ENCODE measurements around the gene WNT5A.

The WNT5A gene

GRCh38 chr3:55476515-55476914, 10.6 kb downstream of the WNT5A start:
- H3K36me3 ChIP-seq (ENCODE audit: insufficient read depth, low read depth, low read length), result no peaks in the 10 kb centered on the region; the same call in 1 of the 2 replicates
- no peak overlapping the region for H3K9ac ChIP-seq (ENCODE audit: low read depth, low read length)

GRCh38 chr3:55474213-55474632, 12.9 kb downstream of the WNT5A start:
- H3K27me3 ChIP-seq (ENCODE audit: insufficient read depth, low read length), result peaks cover 54% of the 10 kb centered on the region
- H3K9ac ChIP-seq (ENCODE audit: low read depth, low read length), result no peak overlapping the region
- H3K4me1 ChIP-seq (ENCODE audit: insufficient read depth, low read length), result no peaks in the 10 kb centered on the region
- no peaks in the 10 kb centered on the region; the same call in 1 of the 2 replicates for H3K36me3 ChIP-seq (ENCODE audit: insufficient read depth, low read depth, low read length)
- H3K27ac ChIP-seq (ENCODE audit: low read length), result no peak overlapping the region
- H3K4me3 ChIP-seq (ENCODE audit: low read length), result peak overlapping the region; percentile 43; the same call in 1 of the 2 replicates
- no peaks in the 10 kb centered on the region for H3K9me3 ChIP-seq (ENCODE audit: insufficient read depth, low read depth, low read length)

More at GRCh38 chr3:55476515-55476914, 10.6 kb downstream of the WNT5A start:
- H3K27ac ChIP-seq (ENCODE audit: low read length), result no peak overlapping the region
- peaks cover 3% of the 10 kb centered on the region; the same call in 1 of the 2 replicates for H3K4me1 ChIP-seq (ENCODE audit: insufficient read depth, low read length)
- peaks cover 77% of the 10 kb centered on the region for H3K27me3 ChIP-seq (ENCODE audit: insufficient read depth, low read length)
- no peak overlapping the region for H3K4me3 ChIP-seq (ENCODE audit: low read length)
- no peaks in the 10 kb centered on the region for H3K9me3 ChIP-seq (ENCODE audit: insufficient read depth, low read depth, low read length)

GRCh38 chr3:55473788-55474187, 13.3 kb downstream of the WNT5A start:
- Histone ChIP-seq H3K9me3 (ENCODE audit: insufficient read depth, low read depth, low read length) (no peaks in the 10 kb centered on the region), H3K27ac (ENCODE audit: low read length) (no peak overlapping the region), H3K36me3 (ENCODE audit: insufficient read depth, low read depth, low read length) (no peaks in the 10 kb centered on the region; the same call in 1 of the 2 replicates), H3K4me3 (ENCODE audit: low read length) (peak overlapping the region; percentile 43; the same call in 1 of the 2 replicates), H3K4me1 (ENCODE audit: insufficient read depth, low read length) (peaks cover under 1% of the 10 kb centered on the region; the same call in 1 of the 2 replicates), H3K27me3 (ENCODE audit: insufficient read depth, low read length) (peaks cover 49% of the 10 kb centered on the region; the same call in 1 of the 2 replicates), H3K9ac (ENCODE audit: low read depth, low read length) (no peak overlapping the region)

GRCh38 chr3:55471522-55472280, 15.4 kb downstream of the WNT5A start:
- no peak overlapping the region for H3K9ac ChIP-seq (ENCODE audit: low read depth, low read length)
- no peak overlapping the region for H3K4me3 ChIP-seq (ENCODE audit: low read length)
- no peaks in the 10 kb centered on the region for H3K9me3 ChIP-seq (ENCODE audit: insufficient read depth, low read depth, low read length)
- H3K36me3 ChIP-seq (ENCODE audit: insufficient read depth, low read depth, low read length), result no peaks in the 10 kb centered on the region
- peaks cover 30% of the 10 kb centered on the region; the same call in 1 of the 2 replicates for H3K27me3 ChIP-seq (ENCODE audit: insufficient read depth, low read length)
- no peak overlapping the region for H3K27ac ChIP-seq (ENCODE audit: low read length)
- peaks cover 2% of the 10 kb centered on the region; the same call in 1 of the 2 replicates for H3K4me1 ChIP-seq (ENCODE audit: insufficient read depth, low read length)

GRCh38 chr3:55471084-55471483, 16.0 kb downstream of the WNT5A start:
- Histone ChIP-seq H3K27me3 (ENCODE audit: insufficient read depth, low read length) (peaks cover 25% of the 10 kb centered on the region; the same call in 1 of the 2 replicates), H3K27ac (ENCODE audit: low read length) (no peak overlapping the region), H3K36me3 (ENCODE audit: insufficient read depth, low read depth, low read length) (no peaks in the 10 kb centered on the region)

GRCh38 chr3:55469957-55470526, 17.1 kb downstream of the WNT5A start:
- peaks cover 2% of the 10 kb centered on the region; the same call in 1 of the 2 replicates for H3K4me1 ChIP-seq (ENCODE audit: insufficient read depth, low read length)
- no peaks in the 10 kb centered on the region for H3K36me3 ChIP-seq (ENCODE audit: insufficient read depth, low read depth, low read length)
- no peak overlapping the region for H3K9ac ChIP-seq (ENCODE audit: low read depth, low read length)
- no peak overlapping the region for H3K4me3 ChIP-seq (ENCODE audit: low read length)
- H3K27ac ChIP-seq (ENCODE audit: low read length), result no peak overlapping the region
- H3K27me3 ChIP-seq (ENCODE audit: insufficient read depth, low read length), result peaks cover 21% of the 10 kb centered on the region; the same call in 1 of the 2 replicates
- no peaks in the 10 kb centered on the region for H3K9me3 ChIP-seq (ENCODE audit: insufficient read depth, low read depth, low read length)

More at GRCh38 chr3:55471084-55471483, 16.0 kb downstream of the WNT5A start:
- H3K9ac ChIP-seq (ENCODE audit: low read depth, low read length), result no peak overlapping the region
- H3K9me3 ChIP-seq (ENCODE audit: insufficient read depth, low read depth, low read length), result no peaks in the 10 kb centered on the region
- H3K4me3 ChIP-seq (ENCODE audit: low read length), result no peak overlapping the region
- peaks cover 2% of the 10 kb centered on the region; the same call in 1 of the 2 replicates for H3K4me1 ChIP-seq (ENCODE audit: insufficient read depth, low read length)

- Histone ChIP-seq H3K27ac (ENCODE audit: low read length) (no peak overlapping the region), H3K27me3 (ENCODE audit: insufficient read depth, low read length) (peaks cover 10% of the 10 kb centered on the region; the same call in 1 of the 2 replicates), H3K9me3 (ENCODE audit: insufficient read depth, low read depth, low read length) (no peaks in the 10 kb centered on the region), H3K4me3 (ENCODE audit: low read length) (no peak overlapping the region), H3K9ac (ENCODE audit: low read depth, low read length) (no peak overlapping the region), H3K36me3 (ENCODE audit: insufficient read depth, low read depth, low read length) (no peaks in the 10 kb centered on the region), H3K4me1 (ENCODE audit: insufficient read depth, low read length) (peaks cover 2% of the 10 kb centered on the region; the same call in 1 of the 2 replicates)
Observed at GRCh38 chr3:55468251-55468650, 18.9 kb downstream of the WNT5A start.

- H3K27ac ChIP-seq (ENCODE audit: low read length), result no peak overlapping the region
- no peaks in the 10 kb centered on the region for H3K27me3 ChIP-seq (ENCODE audit: insufficient read depth, low read length)
- no peaks in the 10 kb centered on the region for H3K36me3 ChIP-seq (ENCODE audit: insufficient read depth, low read depth, low read length)
- H3K9me3 ChIP-seq (ENCODE audit: insufficient read depth, low read depth, low read length), result no peaks in the 10 kb centered on the region
- no peak overlapping the region for H3K4me3 ChIP-seq (ENCODE audit: low read length)
- peaks cover 2% of the 10 kb centered on the region; the same call in 1 of the 2 replicates for H3K4me1 ChIP-seq (ENCODE audit: insufficient read depth, low read length)
- H3K9ac ChIP-seq (ENCODE audit: low read depth, low read length), result no peak overlapping the region
Observed at GRCh38 chr3:55467099-55467498, 20.0 kb downstream of the WNT5A start.

- no peak overlapping the region for H3K27ac ChIP-seq (ENCODE audit: low read length)
- no peak overlapping the region for H3K4me3 ChIP-seq (ENCODE audit: low read length)
- no peaks in the 10 kb centered on the region for H3K27me3 ChIP-seq (ENCODE audit: insufficient read depth, low read length)
- no peaks in the 10 kb centered on the region for H3K9me3 ChIP-seq (ENCODE audit: insufficient read depth, low read depth, low read length)
- H3K4me1 ChIP-seq (ENCODE audit: insufficient read depth, low read length), result peaks cover 2% of the 10 kb centered on the region; the same call in 1 of the 2 replicates
- H3K36me3 ChIP-seq (ENCODE audit: insufficient read depth, low read depth, low read length), result no peaks in the 10 kb centered on the region
- H3K9ac ChIP-seq (ENCODE audit: low read depth, low read length), result no peak overlapping the region
Observed at GRCh38 chr3:55466526-55466925, 20.6 kb downstream of the WNT5A start.

GRCh38 chr3:55461896-55462295, 25.2 kb downstream of the WNT5A start:
- no peaks in the 10 kb centered on the region for H3K36me3 ChIP-seq (ENCODE audit: insufficient read depth, low read depth, low read length)
- H3K27me3 ChIP-seq (ENCODE audit: insufficient read depth, low read length), result no peaks in the 10 kb centered on the region
- H3K4me1 ChIP-seq (ENCODE audit: insufficient read depth, low read length), result no peaks in the 10 kb centered on the region
- H3K27ac ChIP-seq (ENCODE audit: low read length), result no peak overlapping the region
- no peak overlapping the region for H3K9ac ChIP-seq (ENCODE audit: low read depth, low read length)
- H3K4me3 ChIP-seq (ENCODE audit: low read length), result no peak overlapping the region
- H3K9me3 ChIP-seq (ENCODE audit: insufficient read depth, low read depth, low read length), result no peaks in the 10 kb centered on the region

GRCh38 chr3:55459838-55460237, 27.3 kb downstream of the WNT5A start:
- H3K4me3 ChIP-seq (ENCODE audit: low read length), result no peak overlapping the region
- H3K36me3 ChIP-seq (ENCODE audit: insufficient read depth, low read depth, low read length), result no peaks in the 10 kb centered on the region
- H3K4me1 ChIP-seq (ENCODE audit: insufficient read depth, low read length), result no peaks in the 10 kb centered on the region
- H3K27ac ChIP-seq (ENCODE audit: low read length), result no peak overlapping the region
- no peaks in the 10 kb centered on the region for H3K27me3 ChIP-seq (ENCODE audit: insufficient read depth, low read length)
- H3K9ac ChIP-seq (ENCODE audit: low read depth, low read length), result no peak overlapping the region
- no peaks in the 10 kb centered on the region for H3K9me3 ChIP-seq (ENCODE audit: insufficient read depth, low read depth, low read length)

All from iPS-20b (cell line).